EL (cell line): ENCODE measurements around the gene LRRC4C.
"Not testable (repeated sequence)": the region's sequence is repeated elsewhere in the genome, so short reads cannot be mapped to it uniquely, and the experiment has no call there.

Experiments
- DNase-seq: peaks from one replicate; pipeline ENCODE4 v3.0.0-alpha.2; 2016

The LRRC4C gene

GRCh38 chr11:41003339-41004282, 455.8 kb downstream of the LRRC4C start:
- no peak for DNase-seq

GRCh38 chr11:40998920-40999319, 460.5 kb downstream of the LRRC4C start:
- no peak for DNase-seq

- no peak for DNase-seq
These were observed 471.5 kb downstream of the LRRC4C start for GRCh38 chr11:40987776-40988435.

GRCh38 chr11:40986320-40986719, 473.1 kb downstream of the LRRC4C start:
- no peak for DNase-seq

- DNase-seq, result no peak
These were observed 484.4 kb downstream of the LRRC4C start for GRCh38 chr11:40975076-40975475.

GRCh38 chr11:40974186-40974795, 485.2 kb downstream of the LRRC4C start:
- DNase-seq, result no peak

GRCh38 chr11:40958707-40959106, 500.7 kb downstream of the LRRC4C start:
- no peak for DNase-seq

GRCh38 chr11:40952479-40952878, 507.0 kb downstream of the LRRC4C start:
- no peak for DNase-seq

- no peak for DNase-seq
These were observed 521.5 kb downstream of the LRRC4C start for GRCh38 chr11:40938002-40938401.

GRCh38 chr11:40924915-40925314, 534.5 kb downstream of the LRRC4C start:
- no peak for DNase-seq

- no peak for DNase-seq
These were observed 538.2 kb downstream of the LRRC4C start for GRCh38 chr11:40921246-40921645.

- not testable (repeated sequence) for DNase-seq
These were observed 548.7 kb downstream of the LRRC4C start for GRCh38 chr11:40910774-40911173.

- no peak for DNase-seq
These were observed 565.0 kb downstream of the LRRC4C start for GRCh38 chr11:40894501-40894900.

GRCh38 chr11:40885250-40885954, 574.0 kb downstream of the LRRC4C start:
- no peak for DNase-seq

GRCh38 chr11:40882301-40882700, 577.2 kb downstream of the LRRC4C start:
- no peak for DNase-seq

- DNase-seq, result no peak
These were observed 579.5 kb downstream of the LRRC4C start for GRCh38 chr11:40879911-40880310.

- no peak for DNase-seq
These were observed 581.5 kb downstream of the LRRC4C start for GRCh38 chr11:40877981-40878380.

- no peak for DNase-seq
These were observed 582.2 kb downstream of the LRRC4C start for GRCh38 chr11:40877256-40877655.

GRCh38 chr11:40867991-40868632, 591.3 kb downstream of the LRRC4C start:
- DNase-seq, result no peak

- not testable (repeated sequence) for DNase-seq
These were observed 601.7 kb downstream of the LRRC4C start for GRCh38 chr11:40857754-40858153.

- DNase-seq, result no peak
These were observed 616.6 kb downstream of the LRRC4C start for GRCh38 chr11:40842750-40843339.

GRCh38 chr11:40841231-40841630, 618.2 kb downstream of the LRRC4C start:
- DNase-seq, result no peak
